ENCODE data around the gene PHPT1. TPM values are rescaled to one million over a fixed set of nuclear protein-coding genes. Genes with fewer than 3 reads are reported as not detected.

The PHPT1 gene
- total and polyA plus RNA-seq, 2 of the 13 experiments (the other 11 are each of a cell fraction or from before 2014, with no cell fraction given), result 189 to 192 TPM

- BruUV-seq (replicated peaks), result no TSS peak
- FAIRE-seq (no peak), DNase-seq (ENCODE audit: low spot score) (no peak), ATAC-seq (no peak)
- Histone ChIP-seq H3K79me2 (ENCODE audit: insufficient read depth, low read length) (peaks cover 71% of the 10 kb centered on the region), H3K4me3 (replicated peaks in 1 of 3; ENCODE audit: insufficient read depth in 1 of 3, low read depth in 2 of 3, low read length in 3 of 3) (no peak overlapping the region), H4K20me1 (ENCODE audit: insufficient read depth, low read length) (0 out of 2 replicates have a peak, but pooled peaks cover 10% of the 10 kb centered on the region), H3K9me3 (ENCODE audit: low read length) (no peaks in the 10 kb centered on the region), H3K4me2 (ENCODE audit: low read depth, low read length) (no peak overlapping the region), H3K36me3 (replicated peaks in 1 of 2; ENCODE audit: control insufficient read depth in 1 of 2, insufficient read depth in 2 of 2, low read length in 2 of 2) (peaks cover 1 to 22% of the 10 kb centered on the region in 2 experiments; a peak in 4 of 5 replicates), H3K4me1 (ENCODE audit: insufficient read depth, low read length) (peaks cover 23% of the 10 kb centered on the region), H3K27me3 (ENCODE audit: control insufficient read depth in 1 of 2, insufficient read depth in 2 of 2, low read length in 2 of 2) (no peaks in the 10 kb centered on the region), H3K27ac (ENCODE audit: extremely low read length, insufficient read depth, low read length) (no peak overlapping the region), H2AFZ (ENCODE audit: low read length) (no peak overlapping the region), H3K9ac (ENCODE audit: insufficient read depth, low read depth, low read length) (no peak overlapping the region)
- WGBS (ENCODE audit: low lambda C conversion rate), result 95% methylated on average over 42 of the region's 42 CpGs
- POLR2A ChIA-PET, result no interaction called here
- CTCF ChIA-PET (ENCODE audit: low intra/inter-chr PET ratio, low total read pairs), result no interaction called here
- TF ChIP-seq MAFF (IDR thresholded peaks at IDR 0.05; ENCODE audit: low read depth, low read length) (no peak), ZIK1 (CRISPR knock-in tag; IDR thresholded peaks at IDR 0.05; ENCODE audit: borderline replicate concordance, low read depth) (no peak), RBFOX2 (IDR thresholded peaks at IDR 0.05; ENCODE audit: low read depth, low read length) (0 out of 2 replicates have a peak, but pooled peaks have one; percentile 44), RBM22 (optimal IDR thresholded peaks at IDR 0.05; ENCODE audit: low read length) (no peak), FOXA3 (CRISPR knock-in tag; IDR thresholded peaks at IDR 0.05) (no peak), AGO2 (optimal IDR thresholded peaks at IDR 0.05; ENCODE audit: low read depth, low read length) (peak; percentile 41), ZNF430 (CRISPR knock-in tag; IDR thresholded peaks at IDR 0.05) (no peak)
- TF ChIP-seq, protein P1, sequence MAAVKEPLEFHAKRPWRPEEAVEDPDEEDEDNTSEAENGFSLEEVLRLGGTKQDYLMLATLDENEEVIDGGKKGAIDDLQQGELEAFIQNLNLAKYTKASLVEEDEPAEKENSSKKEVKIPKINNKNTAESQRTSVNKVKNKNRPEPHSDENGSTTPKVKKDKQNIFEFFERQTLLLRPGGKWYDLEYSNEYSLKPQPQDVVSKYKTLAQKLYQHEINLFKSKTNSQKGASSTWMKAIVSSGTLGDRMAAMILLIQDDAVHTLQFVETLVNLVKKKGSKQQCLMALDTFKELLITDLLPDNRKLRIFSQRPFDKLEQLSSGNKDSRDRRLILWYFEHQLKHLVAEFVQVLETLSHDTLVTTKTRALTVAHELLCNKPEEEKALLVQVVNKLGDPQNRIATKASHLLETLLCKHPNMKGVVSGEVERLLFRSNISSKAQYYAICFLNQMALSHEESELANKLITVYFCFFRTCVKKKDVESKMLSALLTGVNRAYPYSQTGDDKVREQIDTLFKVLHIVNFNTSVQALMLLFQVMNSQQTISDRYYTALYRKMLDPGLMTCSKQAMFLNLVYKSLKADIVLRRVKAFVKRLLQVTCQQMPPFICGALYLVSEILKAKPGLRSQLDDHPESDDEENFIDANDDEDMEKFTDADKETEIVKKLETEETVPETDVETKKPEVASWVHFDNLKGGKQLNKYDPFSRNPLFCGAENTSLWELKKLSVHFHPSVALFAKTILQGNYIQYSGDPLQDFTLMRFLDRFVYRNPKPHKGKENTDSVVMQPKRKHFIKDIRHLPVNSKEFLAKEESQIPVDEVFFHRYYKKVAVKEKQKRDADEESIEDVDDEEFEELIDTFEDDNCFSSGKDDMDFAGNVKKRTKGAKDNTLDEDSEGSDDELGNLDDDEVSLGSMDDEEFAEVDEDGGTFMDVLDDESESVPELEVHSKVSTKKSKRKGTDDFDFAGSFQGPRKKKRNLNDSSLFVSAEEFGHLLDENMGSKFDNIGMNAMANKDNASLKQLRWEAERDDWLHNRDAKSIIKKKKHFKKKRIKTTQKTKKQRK (IDR thresholded peaks at IDR 0.05; ENCODE audit: low read length), result no peak
- intact Hi-C loops (cut with micrococcal nuclease; ENCODE audit: unreplicated experiment) (loop anchor here (5.0 to 10.0 kb wide), 2 partner anchors 47 to 105 kb away; no protein-coding TSS in a partner anchor), in situ Hi-C loops (cut with HindIII; ENCODE audit: extremely low pct_ligation_motif_present, low pct_unique_long_range_greater_than_20kb) (no loop called here)
Measured at GRCh38 chr9:136889858-136890257, 40.6 kb downstream of the PHPT1 start.

Measured in HepG2 (cell line).